T47D (cell line): Measurements from ENCODE around the gene PCDHA4.
"Not testable (repeated sequence)": the region's sequence is repeated elsewhere in the genome, so short reads cannot be mapped to it uniquely, and the experiment has no call there.

ENCODE experiments used
- DNase-seq, 2 experiments: peaks; one replicate each; pipeline versions ENCODE4 v3.0.0 to v3.0.0-alpha.2; 2011 to 2012; ENCODE audit warnings: low read depth in 1 of 2, low spot score in 1 of 2
- JUND ChIP-seq: IDR thresholded peaks from 2 replicates; pipeline ENCODE4 v1.6.1; 2012; ENCODE audit warnings: low read depth
- in situ Hi-C: cut with HindIII; loops from 2 replicates; pipeline ENCODE4 v1.10.0; 2016; ENCODE audit warnings: low sequenced_read_pairs, low pct_unique_long_range_greater_than_20kb

The PCDHA4 gene

GRCh38 chr5:140796718-140797095 is 10.2 kb upstream of the PCDHA4 start:
- no peak for DNase-seq
- in situ Hi-C loops, result no loop called here
- TF ChIP-seq JUND, result no peak

- in situ Hi-C loops, result no loop called here
Measured at GRCh38 chr5:140800816-140801493, 5.9 kb upstream of the PCDHA4 start, which contains the start of gene PCDHA3. TSS of gene PCDHA3 (plus strand) at chr5:140801057.

GRCh38 chr5:140801494-140801841 is 5.4 kb upstream of the PCDHA4 start:
- TF ChIP-seq JUND, result no peak
- DNase-seq, result peak; percentile 79 to 86
- in situ Hi-C loops, result no loop called here

More at GRCh38 chr5:140800816-140801493, 5.9 kb upstream of the PCDHA4 start, which contains the start of gene PCDHA3:
- TF ChIP-seq JUND, result no peak
- DNase-seq, result peak; percentile 73 to 88

- DNase-seq, in situ Hi-C loops: not testable (repeated sequence)
Measured at GRCh38 chr5:140802381-140802780, 4.5 kb upstream of the PCDHA4 start.

GRCh38 chr5:140802781-140803271 is 4.0 kb upstream of the PCDHA4 start:
- in situ Hi-C loops, result no loop called here
- TF ChIP-seq JUND, result no peak
- no peak for DNase-seq

GRCh38 chr5:140808241-140808888 is 1.5 kb downstream of the PCDHA4 start:
- DNase-seq, in situ Hi-C loops: not testable (repeated sequence)

GRCh38 chr5:140808889-140809291 is 2.0 kb downstream of the PCDHA4 start:
- TF ChIP-seq JUND, result no peak
- DNase-seq, result no peak
- in situ Hi-C loops, result no loop called here

GRCh38 chr5:140821375-140822280 is 14.8 kb downstream of the PCDHA4 start, which contains the start of gene PCDHA5:
TSS of gene PCDHA5 (plus strand) at chr5:140821613.
- no peak for TF ChIP-seq JUND
- DNase-seq, result peak; percentile 90 to 91
- in situ Hi-C loops, result no loop called here

GRCh38 chr5:140822281-140822629 is 15.4 kb downstream of the PCDHA4 start:
- no peak for TF ChIP-seq JUND
- DNase-seq, result no peak
- in situ Hi-C loops, result no loop called here

- DNase-seq, in situ Hi-C loops: not testable (repeated sequence)
Measured at GRCh38 chr5:140822969-140823368, 16.1 kb downstream of the PCDHA4 start.

- DNase-seq, result no peak
- in situ Hi-C loops, result no loop called here
- no peak for TF ChIP-seq JUND
Measured at GRCh38 chr5:140823475-140823874, 16.6 kb downstream of the PCDHA4 start.

- in situ Hi-C loops, result no loop called here
- DNase-seq, result no peak
- TF ChIP-seq JUND, result no peak
Measured at GRCh38 chr5:140827704-140828361, 21.0 kb downstream of the PCDHA4 start, which contains the start of gene PCDHA6. TSS of gene PCDHA6 (plus strand) at chr5:140827960. CDS start at chr5:140828092, 132 bp downstream.

- in situ Hi-C loops, result no loop called here
- TF ChIP-seq JUND, result no peak
- no peak for DNase-seq
Measured at GRCh38 chr5:140828362-140828737, 21.5 kb downstream of the PCDHA4 start.

- in situ Hi-C loops, DNase-seq: not testable (repeated sequence)
Measured at GRCh38 chr5:140829511-140830501, 22.9 kb downstream of the PCDHA4 start.
